Measurements from ENCODE around the gene SAMD4A. TPM values are rescaled to one million over a fixed set of nuclear protein-coding genes. Genes with fewer than 3 reads are reported as not detected.

Gene SAMD4A
- total RNA-seq, 1 donor from 2014 or later, result 4.7 TPM

- no peak overlapping the region for H3K27ac Mint-ChIP-seq (ENCODE audit: unreplicated experiment)
- H3K4me3 Mint-ChIP-seq, result no peak overlapping the region
- no peaks in the 10 kb centered on the region for H3K27me3 Mint-ChIP-seq (ENCODE audit: low read depth)
- H3K4me1 Mint-ChIP-seq, result peaks cover 18% of the 10 kb centered on the region
- no peaks in the 10 kb centered on the region for H3K36me3 Mint-ChIP-seq (ENCODE audit: low read depth)
- H3K9me3 Mint-ChIP-seq, result no peaks in the 10 kb centered on the region
- no peak for DNase-seq (ENCODE audit: low read depth, low spot score)
- TF ChIP-seq CTCF (conservative IDR thresholded peaks at IDR 0.05), result no peak
Observed at GRCh38 chr14:54774824-54775223, 207.9 kb downstream of the SAMD4A start.

DNA sequence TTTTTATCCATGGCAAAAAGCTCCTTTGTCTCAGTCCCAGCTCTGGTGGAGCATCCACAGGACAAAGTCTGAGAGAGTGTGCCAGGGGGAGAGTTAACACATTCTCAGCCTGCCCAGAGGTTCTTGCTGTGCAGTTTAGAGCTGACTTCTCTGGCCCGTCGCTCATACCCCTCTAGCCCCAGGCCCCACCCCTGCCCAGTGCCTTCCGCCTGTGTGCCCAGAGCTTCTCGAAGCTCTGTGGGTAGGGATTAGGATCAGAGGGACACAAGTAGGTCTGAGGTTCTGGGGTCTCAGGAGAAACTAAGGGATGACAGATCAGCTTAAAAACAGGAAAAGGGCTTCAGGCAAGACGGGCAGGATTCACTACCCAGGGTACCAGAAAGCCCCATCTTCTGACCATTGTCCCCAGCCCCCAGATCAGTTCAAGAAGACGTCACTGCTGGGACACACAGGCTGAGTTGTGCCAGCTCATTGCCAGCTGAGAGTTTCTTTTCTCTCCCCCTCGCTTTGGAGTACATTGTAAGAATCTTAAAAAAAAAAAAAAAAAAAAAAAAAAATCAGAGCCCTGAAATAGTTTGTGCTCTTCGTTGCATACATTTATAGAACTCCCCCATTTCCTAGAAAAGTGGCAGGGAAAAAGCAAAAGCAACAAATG lies 208.7 kb downstream of the SAMD4A start:
- no peaks in the 10 kb centered on the region for H3K9me3 Mint-ChIP-seq
- H3K4me1 Mint-ChIP-seq, result peaks cover 18% of the 10 kb centered on the region
- H3K27ac Mint-ChIP-seq (ENCODE audit: unreplicated experiment), result no peak overlapping the region
- H3K4me3 Mint-ChIP-seq, result no peak overlapping the region
- no peaks in the 10 kb centered on the region for H3K36me3 Mint-ChIP-seq (ENCODE audit: low read depth)
- TF ChIP-seq CTCF (conservative IDR thresholded peaks at IDR 0.05), result no peak
- DNase-seq (ENCODE audit: low read depth, low spot score), result no peak
- no peaks in the 10 kb centered on the region for H3K27me3 Mint-ChIP-seq (ENCODE audit: low read depth)

- no peak for DNase-seq (ENCODE audit: low read depth, low spot score)
- no peak overlapping the region for H3K4me3 Mint-ChIP-seq
- peaks cover 18% of the 10 kb centered on the region for H3K4me1 Mint-ChIP-seq
- no peak overlapping the region for H3K27ac Mint-ChIP-seq (ENCODE audit: unreplicated experiment)
- no peaks in the 10 kb centered on the region for H3K27me3 Mint-ChIP-seq (ENCODE audit: low read depth)
- no peaks in the 10 kb centered on the region for H3K9me3 Mint-ChIP-seq
- no peaks in the 10 kb centered on the region for H3K36me3 Mint-ChIP-seq (ENCODE audit: low read depth)
- TF ChIP-seq CTCF (conservative IDR thresholded peaks at IDR 0.05), result no peak
Observed at GRCh38 chr14:54776361-54777001, 209.6 kb downstream of the SAMD4A start.

DNA sequence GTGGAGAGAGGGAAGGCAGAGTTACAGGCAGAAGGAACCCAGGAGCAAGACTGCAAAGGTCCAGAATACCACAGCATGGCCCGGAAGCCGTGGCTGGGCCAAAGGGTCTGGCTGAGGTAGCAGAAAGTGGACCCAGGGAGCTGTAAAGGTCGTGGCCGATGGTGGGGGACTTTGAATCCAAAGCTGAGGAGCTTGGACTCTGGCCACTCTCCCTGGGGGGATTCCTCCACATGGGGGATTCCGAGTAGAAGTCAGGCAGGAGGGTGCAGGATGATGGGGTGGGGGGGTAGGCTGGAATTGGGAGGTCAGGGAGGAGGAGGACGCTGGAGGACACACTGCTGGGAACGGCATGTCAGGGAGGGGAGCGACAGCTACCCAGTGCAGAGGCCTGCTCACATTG lies 210.5 kb downstream of the SAMD4A start:
- DNase-seq (ENCODE audit: low read depth, low spot score), result no peak
- H3K4me3 Mint-ChIP-seq, result no peak overlapping the region
- H3K4me1 Mint-ChIP-seq, result peaks cover 17% of the 10 kb centered on the region
- no peaks in the 10 kb centered on the region for H3K27me3 Mint-ChIP-seq (ENCODE audit: low read depth)
- H3K27ac Mint-ChIP-seq (ENCODE audit: unreplicated experiment), result no peak overlapping the region
- no peaks in the 10 kb centered on the region for H3K36me3 Mint-ChIP-seq (ENCODE audit: low read depth)
- H3K9me3 Mint-ChIP-seq, result no peaks in the 10 kb centered on the region
- no peak for TF ChIP-seq CTCF (conservative IDR thresholded peaks at IDR 0.05)

- H3K27me3 Mint-ChIP-seq (ENCODE audit: low read depth), result no peaks in the 10 kb centered on the region
- TF ChIP-seq CTCF (conservative IDR thresholded peaks at IDR 0.05), result no peak
- no peak overlapping the region for H3K27ac Mint-ChIP-seq (ENCODE audit: unreplicated experiment)
Observed at GRCh38 chr14:54778618-54779345, 211.9 kb downstream of the SAMD4A start.

More at GRCh38 chr14:54778618-54779345, 211.9 kb downstream of the SAMD4A start:
- Mint-ChIP-seq H3K9me3 (no peaks in the 10 kb centered on the region), H3K36me3 (ENCODE audit: low read depth) (no peaks in the 10 kb centered on the region), H3K4me1 (peaks cover 3% of the 10 kb centered on the region), H3K4me3 (no peak overlapping the region)
- DNase-seq (ENCODE audit: low read depth, low spot score), result no peak
